Transverse colon (tissue), 4 donors: ENCODE results near the gene ARHGAP42.

Experiments used
- POLR2A ChIP-seq: fragments of 450-650 bp; IDR thresholded peaks from one replicate; pipeline ENCODE4 v1.6.1; 2016; ENCODE audit warnings: antibody characterized with exemption, mild to moderate bottlenecking, moderate library complexity
- POLR2AphosphoS5 ChIP-seq, 3 donors: sonication (generic); formaldehyde crosslinking; IDR thresholded peaks; one replicate each; pipeline ENCODE4 v1.6.1; 2016; ENCODE audit warnings: antibody characterized with exemption in 3 of 3
- TF ChIP-seq, protein P1 (sequence below), 5 experiments: fragments of 200-600 bp in 3 of 5; fragments of 450-650 bp in 2 of 5; sonication (generic) in 3 of 5; IDR thresholded peaks; 1 replicate in 2 of 5; 2 replicates in 3 of 5; pipeline ENCODE4 v1.5.1; 2016 to 2017; ENCODE audit warnings: antibody characterized with exemption in 5 of 5, inconsistent platforms in 3 of 5, mild to moderate bottlenecking in 2 of 5, moderate library complexity in 1 of 5

DNA sequence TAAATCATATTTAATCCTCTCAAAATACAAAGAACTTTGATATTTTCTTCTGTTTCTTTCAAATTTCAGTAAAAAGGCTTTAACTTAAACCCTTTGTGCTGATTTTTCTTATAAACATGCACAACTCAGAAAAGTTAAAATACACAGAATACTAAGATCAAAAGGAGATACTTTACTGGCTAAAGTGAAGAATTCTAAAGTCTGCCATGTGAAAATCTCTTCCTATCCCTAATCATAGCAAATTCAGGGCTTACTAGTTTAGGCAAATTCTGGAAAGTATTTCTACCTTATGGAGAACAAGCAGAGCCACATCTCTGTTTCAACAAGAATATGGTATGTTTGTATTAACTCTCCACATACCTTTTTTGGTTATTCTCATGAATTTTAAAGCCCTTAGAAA lies 345.9 kb downstream of the ARHGAP42 start:
- TF ChIP-seq, protein P1, sequence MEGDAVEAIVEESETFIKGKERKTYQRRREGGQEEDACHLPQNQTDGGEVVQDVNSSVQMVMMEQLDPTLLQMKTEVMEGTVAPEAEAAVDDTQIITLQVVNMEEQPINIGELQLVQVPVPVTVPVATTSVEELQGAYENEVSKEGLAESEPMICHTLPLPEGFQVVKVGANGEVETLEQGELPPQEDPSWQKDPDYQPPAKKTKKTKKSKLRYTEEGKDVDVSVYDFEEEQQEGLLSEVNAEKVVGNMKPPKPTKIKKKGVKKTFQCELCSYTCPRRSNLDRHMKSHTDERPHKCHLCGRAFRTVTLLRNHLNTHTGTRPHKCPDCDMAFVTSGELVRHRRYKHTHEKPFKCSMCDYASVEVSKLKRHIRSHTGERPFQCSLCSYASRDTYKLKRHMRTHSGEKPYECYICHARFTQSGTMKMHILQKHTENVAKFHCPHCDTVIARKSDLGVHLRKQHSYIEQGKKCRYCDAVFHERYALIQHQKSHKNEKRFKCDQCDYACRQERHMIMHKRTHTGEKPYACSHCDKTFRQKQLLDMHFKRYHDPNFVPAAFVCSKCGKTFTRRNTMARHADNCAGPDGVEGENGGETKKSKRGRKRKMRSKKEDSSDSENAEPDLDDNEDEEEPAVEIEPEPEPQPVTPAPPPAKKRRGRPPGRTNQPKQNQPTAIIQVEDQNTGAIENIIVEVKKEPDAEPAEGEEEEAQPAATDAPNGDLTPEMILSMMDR (IDR thresholded peaks at IDR 0.05): no peak
- TF ChIP-seq POLR2A (no peak), POLR2AphosphoS5 (IDR thresholded peaks at IDR 0.05) (no peak)
